Fibroblast of lung (primary cell): ENCODE measurements around the gene CXADR. TPM values are rescaled to one million over a fixed set of nuclear protein-coding genes. Genes with fewer than 3 reads are reported as not detected.

Source experiments
- DNase-seq, 2 donors: peaks; one replicate each; pipeline versions ENCODE4 v3.0.0 to v3.0.0-alpha.2; 2010; ENCODE audit warnings: low read depth in 2 of 2
- H2AFZ ChIP-seq: 2 replicates; pipeline ENCODE4 v1.5.1; 2012; ENCODE audit warnings: low read length, control low read depth, inconsistent platforms
- H3K27ac ChIP-seq: 2 replicates; pipeline ENCODE4 v1.5.1; 2011; ENCODE audit warnings: low read length, control low read depth; ENCODE audit not compliant: insufficient read depth
- H3K27me3 ChIP-seq: 2 replicates; pipeline ENCODE4 v1.5.1; 2011; ENCODE audit warnings: mild to moderate bottlenecking, low read length; ENCODE audit not compliant: control insufficient read depth, insufficient read depth
- H3K36me3 ChIP-seq: 2 replicates; pipeline ENCODE4 v1.5.1; 2011; ENCODE audit warnings: low read length; ENCODE audit not compliant: control insufficient read depth, insufficient read depth
- H3K4me1 ChIP-seq: 2 replicates; pipeline ENCODE4 v1.5.1; 2011; ENCODE audit warnings: low read length; ENCODE audit not compliant: control insufficient read depth, insufficient read depth; ENCODE audit errors: extremely low read depth
- H3K4me2 ChIP-seq: 2 replicates; pipeline ENCODE4 v1.5.1; 2011; ENCODE audit warnings: low read length, control low read depth; ENCODE audit not compliant: insufficient read depth; ENCODE audit errors: extremely low read depth
- H3K4me3 ChIP-seq, 4 experiments: fragments of 200-600 bp in 1 of 4; sonication (generic) in 1 of 4; replicated peaks in 1 of 4; 2 replicates each; pipeline ENCODE4 v1.5.1; 2011 to 2016; ENCODE audit warnings: low read length in 4 of 4, low read depth in 3 of 4, mild to moderate bottlenecking in 3 of 4, control low read depth in 2 of 4, inconsistent platforms in 1 of 4, mixed read lengths in 1 of 4; ENCODE audit not compliant: insufficient read depth in 1 of 4; ENCODE audit errors: control extremely low read depth in 1 of 4
- H3K79me2 ChIP-seq: 2 replicates; pipeline ENCODE4 v1.5.1; 2012; ENCODE audit warnings: mild to moderate bottlenecking, low read length, inconsistent platforms; ENCODE audit not compliant: control insufficient read depth, insufficient read depth
- H3K9ac ChIP-seq: 2 replicates; pipeline ENCODE4 v1.5.1; 2011; ENCODE audit warnings: mild to moderate bottlenecking, low read length, control low read depth; ENCODE audit not compliant: insufficient read depth
- H3K9me3 ChIP-seq: 2 replicates; pipeline ENCODE4 v1.5.1; 2012; ENCODE audit warnings: low read depth, low read length; ENCODE audit not compliant: control insufficient read depth, insufficient read depth
- H4K20me1 ChIP-seq: 2 replicates; pipeline ENCODE4 v1.5.1; 2011; ENCODE audit warnings: low read length; ENCODE audit not compliant: control insufficient read depth, insufficient read depth; ENCODE audit errors: extremely low read depth
- CTCF ChIP-seq, 2 donors: IDR thresholded peaks in 1 of 2; conservative IDR thresholded peaks in 1 of 2; 1 replicate in 1 of 2; 2 replicates in 1 of 2; pipeline ENCODE4 v1.5.1; 2011 to 2012; ENCODE audit warnings: low read length in 2 of 2, control low read depth in 1 of 2, inconsistent platforms in 1 of 2, low read depth in 1 of 2, mild to moderate bottlenecking in 1 of 2
- EZH2 ChIP-seq: IDR thresholded peaks from 2 replicates; pipeline ENCODE4 v1.5.1; 2012; ENCODE audit warnings: low read length, control low read depth, mild to moderate bottlenecking; ENCODE audit errors: missing control alignments
- polyA plus RNA-seq, 2 donors: library from polyadenylated mRNA; depleted of rRNA in 1 of 2; stranded (reverse) in 1 of 2; unstranded in 1 of 2; fragments of >200 nt; gene quantifications; 2 replicates each; pipeline ENCODE4 v1.2.1, GENCODE V29; 2011 to 2012; ENCODE audit warnings: missing spikeins in 1 of 2
- total RNA-seq: library from RNA; depleted of rRNA; stranded (reverse); fragments of >200 nt; gene quantifications from 2 replicates; pipeline ENCODE4 v1.2.1, GENCODE V29; 2014

CXADR gene
- total and polyA plus RNA-seq, 2 donors (not counting 1 experiment from before 2014, with no cell fraction given) = 0.69 to 9.9 TPM

- Histone ChIP-seq H3K27me3 (no peaks in the 10 kb centered on the region), H3K36me3 (no peaks in the 10 kb centered on the region), H3K9me3 (no peaks in the 10 kb centered on the region), H3K27ac (no peak overlapping the region), H3K4me2 (no peak overlapping the region), H3K4me1 (no peaks in the 10 kb centered on the region), H3K9ac (no peak overlapping the region), H4K20me1 (no peaks in the 10 kb centered on the region), H2AFZ (no peak overlapping the region), H3K79me2 (no peaks in the 10 kb centered on the region), H3K4me3 (no peak overlapping the region)
- no peak for DNase-seq
- no peak for TF ChIP-seq CTCF (conservative IDR thresholded peaks at IDR 0.05 in 1 of 2, IDR thresholded peaks at IDR 0.05 in 1 of 2; ENCODE audit: low read depth in 1 of 2, low read length in 2 of 2)
- no peak for TF ChIP-seq EZH2
Observed at GRCh38 chr21:17578876-17579275, 66.0 kb downstream of the CXADR start.

- no peaks in the 10 kb centered on the region for H3K4me1 ChIP-seq
- H3K4me2 ChIP-seq = no peak overlapping the region
- no peaks in the 10 kb centered on the region for H3K27me3 ChIP-seq
- DNase-seq = no peak
- no peaks in the 10 kb centered on the region for H3K36me3 ChIP-seq
- no peaks in the 10 kb centered on the region for H3K9me3 ChIP-seq
- H3K4me3 ChIP-seq = no peak overlapping the region
- no peak overlapping the region for H3K27ac ChIP-seq
- no peak overlapping the region for H2AFZ ChIP-seq
- no peaks in the 10 kb centered on the region for H3K79me2 ChIP-seq
- TF ChIP-seq EZH2 = no peak
- TF ChIP-seq CTCF (conservative IDR thresholded peaks at IDR 0.05 in 1 of 2, IDR thresholded peaks at IDR 0.05 in 1 of 2; ENCODE audit: low read depth in 1 of 2, low read length in 2 of 2) = no peak
- no peaks in the 10 kb centered on the region for H4K20me1 ChIP-seq
- no peak overlapping the region for H3K9ac ChIP-seq
Observed at GRCh38 chr21:17580319-17580718, 67.5 kb downstream of the CXADR start.

GRCh38 chr21:17583898-17584297 is 71.1 kb downstream of the CXADR start:
- Histone ChIP-seq H3K4me2 (no peak overlapping the region), H3K36me3 (no peaks in the 10 kb centered on the region), H3K27ac (no peak overlapping the region), H3K79me2 (no peaks in the 10 kb centered on the region), H2AFZ (no peak overlapping the region), H3K4me1 (no peaks in the 10 kb centered on the region), H4K20me1 (no peaks in the 10 kb centered on the region), H3K27me3 (no peaks in the 10 kb centered on the region), H3K9ac (no peak overlapping the region), H3K4me3 (no peak overlapping the region), H3K9me3 (no peaks in the 10 kb centered on the region)
- TF ChIP-seq EZH2 (no peak), CTCF (conservative IDR thresholded peaks at IDR 0.05 in 1 of 2, IDR thresholded peaks at IDR 0.05 in 1 of 2; ENCODE audit: low read depth in 1 of 2, low read length in 2 of 2) (no peak)
- no peak for DNase-seq
